Renal pelvis (tissue), 4 donors: ENCODE results near the gene TXN. TPM values are rescaled to one million over a fixed set of nuclear protein-coding genes. Genes with fewer than 3 reads are reported as not detected.
"Not testable (repeated sequence)": the region's sequence is repeated elsewhere in the genome, so short reads cannot be mapped to it uniquely, and the experiment has no call there.

ENCODE experiments used
- DNase-seq: peaks from one replicate; pipeline ENCODE4 v3.0.0-alpha.2; 2013
- polyA plus RNA-seq, 3 donors: library from polyadenylated mRNA; unstranded; fragments of 120-200 nt; gene quantifications; one replicate each; pipeline ENCODE4 v1.2.1, GENCODE V29; 2013; ENCODE audit not compliant: insufficient read length in 3 of 3

The TXN gene
- polyA plus RNA-seq, 3 donors, result 212 to 219 (median 214) TPM

- DNase-seq, result no peak
These were observed 35.5 kb downstream of the TXN start for GRCh38 chr9:110220809-110221208.

GRCh38 chr9:110217656-110218099 lies 38.6 kb downstream of the TXN start:
- DNase-seq, result no peak

- no peak for DNase-seq
These were observed 41.5 kb downstream of the TXN start for GRCh38 chr9:110214586-110215355.

GRCh38 chr9:110214090-110214489 lies 42.2 kb downstream of the TXN start:
- DNase-seq, result no peak

GRCh38 chr9:110213413-110214044 lies 42.8 kb downstream of the TXN start:
- DNase-seq, result no peak

GRCh38 chr9:110208031-110208430 lies 48.3 kb downstream of the TXN start, which contains the start of gene C9orf152:
Gene C9orf152, minus strand, starts transcription at chr9:110208159. Its CDS starts 580 bp downstream, at chr9:110207579.
- DNase-seq, result no peak

GRCh38 chr9:110207071-110207641 lies 49.2 kb downstream of the TXN start:
- no peak for DNase-seq

GRCh38 chr9:110206389-110206788 lies 49.9 kb downstream of the TXN start:
- DNase-seq, result no peak

GRCh38 chr9:110205612-110206011 lies 50.7 kb downstream of the TXN start:
- not testable (repeated sequence) for DNase-seq

- no peak for DNase-seq
These were observed 54.1 kb downstream of the TXN start for GRCh38 chr9:110202232-110202631.

GRCh38 chr9:110199643-110200042 lies 56.7 kb downstream of the TXN start:
- no peak for DNase-seq

GRCh38 chr9:110198357-110198756 lies 58.0 kb downstream of the TXN start:
- no peak for DNase-seq

GRCh38 chr9:110197330-110198187 lies 58.7 kb downstream of the TXN start:
- no peak for DNase-seq

- not testable (repeated sequence) for DNase-seq
These were observed 60.2 kb downstream of the TXN start for GRCh38 chr9:110196084-110196499.

Other genes with a start within 250 kb of the TXN start
- gene C9orf152, start 48.3 kb downstream of the TXN start, polyA plus RNA-seq, result under 1 TPM; 0.46 to 0.64 (median 0.50) TPM
- gene TXNDC8, start 81.4 kb upstream of the TXN start, polyA plus RNA-seq, result not detected